GM18909 (cell line): ENCODE results near the gene SRD5A1.

Source experiments
- ATAC-seq: cut with Tn5 transposase; IDR thresholded peaks from one replicate; pipeline ENCODE4 v1.9.1; 2021; ENCODE audit warnings: mild to moderate bottlenecking; ENCODE audit not compliant: unreplicated experiment, poor library complexity

The SRD5A1 gene

GRCh38 chr5:6632888-6633468, at the start of gene SRD5A1, which contains the start of gene NSUN2:
Gene SRD5A1 (plus strand): TSS chr5:6633440. CDS start chr5:6633577, 137 bp downstream.
Gene NSUN2 (minus strand): TSS chr5:6633044. CDS start chr5:6632979, 65 bp downstream.
- peak; percentile 92 for ATAC-seq

GRCh38 chr5:6584101-6584645, 49.1 kb upstream of the SRD5A1 start:
- ATAC-seq = no peak

GRCh38 chr5:6584727-6585126, 48.5 kb upstream of the SRD5A1 start:
- no peak for ATAC-seq

- ATAC-seq = no peak
Observed at GRCh38 chr5:6585168-6585567, 48.1 kb upstream of the SRD5A1 start.

- no peak for ATAC-seq
Observed at GRCh38 chr5:6585939-6586646, 47.1 kb upstream of the SRD5A1 start.

DNA sequence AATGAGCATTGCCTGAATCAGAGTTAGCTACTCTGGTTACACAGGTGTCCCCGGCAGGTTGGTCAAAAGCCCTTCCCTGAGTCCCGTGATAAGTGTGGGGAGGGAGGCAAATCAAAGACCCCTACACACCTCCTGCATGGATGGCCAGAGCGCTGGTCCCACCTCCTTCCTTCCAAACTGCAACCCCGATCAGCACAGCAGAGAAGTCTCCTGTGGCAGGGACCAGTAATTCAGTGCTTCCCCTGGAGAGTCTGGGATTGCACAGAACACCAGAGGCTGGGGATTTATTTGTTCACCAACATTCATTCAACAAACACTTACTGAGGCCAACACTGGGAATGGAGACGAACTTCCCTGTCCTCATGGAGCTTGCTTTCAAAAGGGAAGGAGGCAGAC, 46.6 kb upstream of the SRD5A1 start:
- ATAC-seq = no peak

- no peak for ATAC-seq
Observed at GRCh38 chr5:6587171-6587570, 46.1 kb upstream of the SRD5A1 start.

DNA sequence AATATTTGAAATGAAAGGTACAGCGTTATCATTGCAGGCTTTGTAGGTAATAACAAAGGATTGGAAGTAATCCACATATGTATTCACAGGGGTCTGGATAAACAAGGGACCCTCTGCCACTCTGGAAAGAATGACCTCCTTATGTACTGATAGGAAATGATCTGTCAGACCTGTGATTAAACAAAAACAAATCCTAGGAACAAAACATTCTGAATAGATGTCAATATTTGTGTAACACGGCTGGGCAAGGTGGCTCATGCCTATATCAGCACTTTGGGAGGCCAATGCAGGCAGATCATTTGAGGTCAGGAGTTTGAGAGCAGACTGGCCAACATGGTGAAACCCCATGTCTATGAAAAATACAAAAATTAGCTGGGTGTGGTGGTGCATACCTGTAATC, 42.7 kb upstream of the SRD5A1 start:
- ATAC-seq = no peak

- ATAC-seq = no peak
Observed at GRCh38 chr5:6591671-6592288, 41.5 kb upstream of the SRD5A1 start.

DNA sequence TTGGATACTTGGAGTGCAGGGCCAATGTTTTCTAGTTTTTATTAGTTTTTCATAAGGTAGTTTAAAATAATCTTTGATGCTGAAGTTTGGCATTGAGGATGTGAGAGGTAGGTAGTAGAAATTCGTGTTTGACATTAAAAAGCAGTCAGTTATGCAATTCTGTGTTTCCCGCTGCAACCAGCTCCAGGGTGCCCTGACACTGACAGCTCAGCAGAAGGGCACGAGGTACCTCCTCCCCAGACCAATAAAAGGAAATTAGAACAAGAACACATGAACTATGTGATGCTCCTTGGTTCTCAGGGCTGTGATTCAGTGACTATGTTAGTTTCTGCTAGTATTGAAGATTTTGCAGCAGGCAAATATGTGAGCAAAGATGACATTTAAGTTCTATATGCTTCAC, 40.6 kb upstream of the SRD5A1 start:
- no peak for ATAC-seq

- no peak for ATAC-seq
Observed at GRCh38 chr5:6593148-6594016, 39.9 kb upstream of the SRD5A1 start.

DNA sequence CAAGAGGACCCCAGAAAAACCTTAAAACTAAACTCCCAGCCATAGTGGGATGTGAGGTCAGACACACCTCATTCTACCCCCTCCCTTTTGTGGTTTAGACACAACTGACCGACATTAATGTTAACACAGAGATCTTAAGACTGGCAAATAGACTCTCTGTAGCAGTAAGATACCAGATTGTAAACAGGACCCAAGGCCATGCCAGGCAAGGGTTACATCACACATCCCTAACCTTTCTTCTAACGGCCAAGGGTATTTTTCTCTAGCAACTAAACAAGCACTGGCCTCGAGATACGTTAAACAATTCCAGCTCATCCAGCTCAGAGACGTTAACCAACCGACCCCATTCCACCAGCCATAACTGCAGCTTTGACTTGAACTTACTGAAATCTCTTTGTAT, 39.2 kb upstream of the SRD5A1 start:
- ATAC-seq = no peak

- ATAC-seq = no peak
Observed at GRCh38 chr5:6595405-6595804, 37.8 kb upstream of the SRD5A1 start.

GRCh38 chr5:6596388-6596787, 36.9 kb upstream of the SRD5A1 start:
- ATAC-seq = no peak

- no peak for ATAC-seq
Observed at GRCh38 chr5:6597557-6597956, 35.7 kb upstream of the SRD5A1 start.

- ATAC-seq = no peak
Observed at GRCh38 chr5:6598351-6598900, 34.8 kb upstream of the SRD5A1 start.

DNA sequence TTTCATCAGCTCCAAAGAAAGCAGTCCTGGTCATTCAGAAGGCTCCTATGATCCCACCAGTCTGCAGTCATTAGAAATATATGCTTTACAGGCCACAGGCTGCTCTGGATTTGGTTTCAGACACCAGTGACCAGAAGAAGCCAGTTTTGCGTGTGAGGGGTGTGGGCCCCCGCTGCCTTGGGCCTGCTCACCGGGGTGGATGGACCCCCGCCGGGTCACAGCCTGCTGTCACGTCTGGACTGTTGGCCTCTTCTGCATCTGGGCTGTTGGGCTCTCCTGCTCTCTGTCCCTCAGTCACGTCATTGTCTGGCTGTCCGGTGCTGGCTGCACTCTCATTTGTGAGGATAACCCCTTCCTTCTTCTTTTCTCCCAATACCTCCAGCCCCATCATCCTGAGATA, 33.5 kb upstream of the SRD5A1 start:
- ATAC-seq = no peak

DNA sequence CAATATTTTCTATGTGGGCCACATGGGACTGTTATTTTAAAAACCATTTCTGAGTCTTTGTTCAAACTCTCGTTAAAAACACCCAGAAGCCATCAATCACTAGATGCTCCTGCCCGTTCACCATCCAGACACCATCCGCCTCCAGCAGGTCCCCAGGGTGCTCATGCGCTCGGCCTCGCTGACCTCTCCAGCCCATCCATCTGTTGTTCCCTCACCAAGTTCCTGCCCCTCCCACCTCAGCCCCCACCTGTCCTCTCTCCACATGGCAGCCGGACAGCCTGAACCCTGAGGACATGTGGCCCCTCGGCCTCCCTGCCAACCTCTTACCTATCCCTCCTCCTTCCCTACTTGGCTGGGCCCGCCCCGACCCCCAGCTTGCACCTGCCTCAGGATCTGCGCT, 32.0 kb upstream of the SRD5A1 start:
- no peak for ATAC-seq

DNA sequence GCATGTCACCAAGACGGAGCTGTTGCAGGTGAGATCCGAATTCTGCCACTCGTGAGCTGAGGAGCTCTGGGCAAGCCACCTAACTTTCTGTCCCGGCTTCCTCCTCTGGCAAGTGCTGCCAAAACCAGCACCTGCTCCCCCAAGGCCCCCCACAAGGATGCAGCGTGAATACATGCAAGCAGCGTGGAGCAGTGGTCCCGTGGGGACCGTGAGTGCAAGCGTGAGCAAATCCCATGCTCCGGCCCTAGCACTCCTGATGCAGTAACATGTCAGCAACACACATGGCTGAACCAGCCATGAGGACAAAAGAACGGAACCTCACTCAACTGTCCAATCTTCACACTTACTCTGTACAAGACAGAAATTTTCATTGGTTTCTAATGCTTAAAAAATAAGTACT, 31.4 kb upstream of the SRD5A1 start:
- no peak for ATAC-seq

DNA sequence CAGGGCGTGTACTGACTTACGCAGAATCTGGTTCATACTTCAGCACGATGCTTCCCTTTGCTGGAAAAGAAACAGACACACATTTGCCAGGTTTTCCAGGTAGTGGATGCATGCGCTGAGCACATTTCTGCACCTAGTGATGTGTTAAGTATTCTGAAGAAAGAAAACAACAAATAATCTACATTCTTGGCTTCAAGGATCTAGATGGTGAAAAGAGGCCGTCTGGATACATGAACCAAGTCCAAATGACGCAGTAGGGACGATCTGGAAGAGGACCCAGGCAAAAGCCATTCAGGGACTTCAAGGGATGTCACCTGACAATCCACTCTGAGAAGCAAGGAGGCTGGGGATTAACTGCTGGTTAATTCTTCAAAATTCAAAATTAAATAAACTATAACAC, 30.8 kb upstream of the SRD5A1 start:
- ATAC-seq = no peak
